Endodermal cell (in vitro differentiated cells): Measurements from ENCODE around the gene UQCC5. TPM values are rescaled to one million over a fixed set of nuclear protein-coding genes. Genes with fewer than 3 reads are reported as not detected.

Experiments
- DNase-seq: peaks from one replicate; pipeline ENCODE4 v3.0.0-alpha.2; 2017
- H3K27ac ChIP-seq: 2 replicates; pipeline ENCODE4 v1.5.1; 2013; ENCODE audit warnings: mild to moderate bottlenecking, low read depth, low read length, moderate library complexity
- H3K27me3 ChIP-seq: 2 replicates; pipeline ENCODE4 v1.6.1; 2013; ENCODE audit warnings: mild to moderate bottlenecking, low read length, moderate library complexity; ENCODE audit not compliant: insufficient read depth, control insufficient read depth, poor library complexity, severe bottlenecking
- H3K36me3 ChIP-seq: 2 replicates; pipeline ENCODE4 v1.7.0; 2013; ENCODE audit warnings: mild to moderate bottlenecking, low read length, moderate library complexity; ENCODE audit not compliant: control insufficient read depth, insufficient read depth
- H3K4me1 ChIP-seq: one replicate; pipeline ENCODE4 v1.7.0; 2013; ENCODE audit warnings: low read length; ENCODE audit not compliant: control insufficient read depth, insufficient read depth
- H3K4me3 ChIP-seq: 2 replicates; pipeline ENCODE4 v1.5.1; 2013; ENCODE audit warnings: mild to moderate bottlenecking, low read length, moderate library complexity
- H3K9ac ChIP-seq: 2 replicates; pipeline ENCODE4 v1.6.1; 2013; ENCODE audit warnings: mild to moderate bottlenecking, low read length, moderate library complexity; ENCODE audit not compliant: poor library complexity, severe bottlenecking; ENCODE audit errors: extremely low read depth
- H3K9me3 ChIP-seq: 2 replicates; pipeline ENCODE4 v1.6.1; 2013; ENCODE audit warnings: mild to moderate bottlenecking, low read length, moderate library complexity; ENCODE audit not compliant: control insufficient read depth
- H3K27ac Mint-ChIP-seq: 2 replicates; pipeline ENCODE4 v1.8.0; 2020; ENCODE audit warnings: mixed read lengths
- H3K27me3 Mint-ChIP-seq: 2 replicates; pipeline ENCODE4 v1.8.0; 2021; ENCODE audit warnings: mild to moderate bottlenecking, mixed read lengths; ENCODE audit not compliant: insufficient read depth
- H3K36me3 Mint-ChIP-seq: 2 replicates; pipeline ENCODE4 v1.8.0; 2020; ENCODE audit warnings: low read depth, mixed read lengths
- H3K4me1 Mint-ChIP-seq: 2 replicates; pipeline ENCODE4 v1.8.0; 2020; ENCODE audit warnings: mixed read lengths
- H3K4me3 Mint-ChIP-seq: 2 replicates; pipeline ENCODE4 v1.8.0; 2020; ENCODE audit warnings: mild to moderate bottlenecking, moderate library complexity, mixed read lengths
- H3K9me3 Mint-ChIP-seq: 2 replicates; pipeline ENCODE4 v1.8.0; 2020; ENCODE audit warnings: mild to moderate bottlenecking, mixed read lengths
- CTCF ChIP-seq: fragments of 200-600 bp; sonication (generic); conservative IDR thresholded peaks from 2 replicates; pipeline ENCODE4 v1.5.0; 2021; ENCODE audit warnings: antibody characterized with exemption, mild to moderate bottlenecking
- WGBS, 2 experiments: methylation state at CpG; one replicate each; pipeline versions ENCODE4 v1.1.5 to v1.1.7; 2013; ENCODE audit warnings: missing lambda C conversion rate in 2 of 2, mixed read lengths in 1 of 2; ENCODE audit not compliant: insufficient coverage in 1 of 2, insufficient read length in 1 of 2; 5-methylcytosine and 5-hydroxymethylcytosine counted together
- total RNA-seq, 2 donors: library from RNA; stranded (reverse); fragmentation: NEBNext Ultra II Directional in 1 of 2; extraction: Animal tissue kit (Norgen Biotek cat#: 25700) in 1 of 2; gene quantifications; 2 replicates in 1 of 2; 3 replicates in 1 of 2; pipeline ENCODE4 v1.2.1, GENCODE V29; 2021

Gene UQCC5
- total RNA-seq, 2 donors from 2014 or later = 28.1 to 34.1 TPM

- H3K27ac Mint-ChIP-seq = no peak overlapping the region
- peak; percentile 72 for DNase-seq
- H3K27me3 Mint-ChIP-seq = no peaks in the 10 kb centered on the region
- no peaks in the 10 kb centered on the region for H3K9me3 Mint-ChIP-seq
- peaks cover 11% of the 10 kb centered on the region for H3K36me3 Mint-ChIP-seq
- no peaks in the 10 kb centered on the region for H3K27me3 ChIP-seq
- peaks cover 5% of the 10 kb centered on the region for H3K4me1 ChIP-seq
- H3K27ac ChIP-seq = peak overlapping the region; percentile 54
- TF ChIP-seq CTCF = no peak
- 66 to 82% methylated on average over 50 to 57 of the region's 57 CpGs for WGBS, 2 experiments
- H3K4me3 ChIP-seq = peak overlapping the region; percentile 74
- peaks cover 24% of the 10 kb centered on the region for H3K4me1 Mint-ChIP-seq
- peak overlapping the region; percentile 71 for H3K4me3 Mint-ChIP-seq
- no peaks in the 10 kb centered on the region for H3K9me3 ChIP-seq
- peak overlapping the region; percentile 44 for H3K9ac ChIP-seq
- H3K36me3 ChIP-seq = peaks cover 27% of the 10 kb centered on the region
Measured at GRCh38 chr3:52534281-52535183, 1.9 kb upstream of the UQCC5 start.

- H3K4me3 ChIP-seq = no peak overlapping the region
- H3K27ac Mint-ChIP-seq = no peak overlapping the region
- no peak overlapping the region for H3K9ac ChIP-seq
Measured at GRCh38 chr3:52535411-52536111, 844 bp upstream of the UQCC5 start.

GRCh38 chr3:52536112-52536368 lies 365 bp upstream of the UQCC5 start:
- WGBS, 2 experiments = 31 to 32% methylated on average over 7 to 9 of the region's 9 CpGs
- H3K4me3 ChIP-seq = no peak overlapping the region
- Mint-ChIP-seq H3K36me3 (peaks cover 16% of the 10 kb centered on the region), H3K9me3 (no peaks in the 10 kb centered on the region), H3K4me3 (peak overlapping the region; percentile 99), H3K27ac (no peak overlapping the region), H3K27me3 (no peaks in the 10 kb centered on the region), H3K4me1 (peaks cover 24% of the 10 kb centered on the region)
- no peaks in the 10 kb centered on the region for H3K27me3 ChIP-seq
- no peak for TF ChIP-seq CTCF
- H3K27ac ChIP-seq = no peak overlapping the region
- H3K9ac ChIP-seq = no peak overlapping the region
- peaks cover 29% of the 10 kb centered on the region for H3K36me3 ChIP-seq
- DNase-seq = no peak
- H3K4me1 ChIP-seq = peaks cover 5% of the 10 kb centered on the region
- H3K9me3 ChIP-seq = no peaks in the 10 kb centered on the region

More at GRCh38 chr3:52535411-52536111, 844 bp upstream of the UQCC5 start:
- WGBS, 2 experiments = 93 to 95% methylated on average over 11 to 19 of the region's 19 CpGs
- H3K9me3 ChIP-seq = no peaks in the 10 kb centered on the region
- Mint-ChIP-seq H3K4me3 (peak overlapping the region; percentile 99), H3K9me3 (no peaks in the 10 kb centered on the region), H3K4me1 (peaks cover 24% of the 10 kb centered on the region), H3K36me3 (peaks cover 11% of the 10 kb centered on the region), H3K27me3 (no peaks in the 10 kb centered on the region)
- H3K27me3 ChIP-seq = no peaks in the 10 kb centered on the region
- TF ChIP-seq CTCF = no peak
- H3K27ac ChIP-seq = no peak overlapping the region
- H3K4me1 ChIP-seq = peaks cover 5% of the 10 kb centered on the region
- peaks cover 28% of the 10 kb centered on the region for H3K36me3 ChIP-seq
- no peak for DNase-seq
